Measurements from ENCODE around the gene MRM2.

The MRM2 gene

GRCh38 chr7:2219606-2220005 lies 22.4 kb downstream of the MRM2 start:
- TF ChIP-seq CTCF (IDR thresholded peaks at IDR 0.05; ENCODE audit: control insufficient read depth, insufficient read depth, low read depth, low read length, missing control alignments): no peak
- no peak for DNase-seq (ENCODE audit: low read depth)
- no peak overlapping the region for H3K4me3 ChIP-seq (ENCODE audit: control insufficient read depth, low read depth, low read length)

DNA sequence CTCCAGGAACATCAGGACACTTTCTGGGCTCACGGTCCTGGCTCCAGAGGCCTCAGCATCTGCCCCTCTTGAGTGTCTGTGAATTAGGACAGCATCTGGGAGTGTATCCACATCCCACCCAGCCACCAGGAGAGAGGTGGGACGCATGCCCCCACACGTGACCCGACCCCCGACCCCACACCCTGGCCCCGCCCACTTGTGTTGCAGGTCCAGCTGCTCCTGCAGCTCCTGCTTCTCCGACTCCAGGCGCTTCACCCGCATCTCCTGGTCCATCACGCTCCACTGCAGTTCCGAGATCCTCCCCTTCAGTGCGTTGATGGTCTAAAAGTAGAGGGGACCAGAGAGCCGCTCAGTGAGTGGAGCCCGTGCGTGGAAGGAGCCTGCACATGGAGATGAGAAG lies 22.9 kb downstream of the MRM2 start:
- no peak for DNase-seq (ENCODE audit: low read depth)
- TF ChIP-seq CTCF (IDR thresholded peaks at IDR 0.05; ENCODE audit: control insufficient read depth, insufficient read depth, low read depth, low read length, missing control alignments): no peak
- no peak overlapping the region for H3K4me3 ChIP-seq (ENCODE audit: control insufficient read depth, low read depth, low read length)

- no peak for TF ChIP-seq CTCF (IDR thresholded peaks at IDR 0.05; ENCODE audit: control insufficient read depth, insufficient read depth, low read depth, low read length, missing control alignments)
- no peak overlapping the region for H3K4me3 ChIP-seq (ENCODE audit: control insufficient read depth, low read depth, low read length)
- DNase-seq (ENCODE audit: low read depth): no peak
Measured at GRCh38 chr7:2218444-2218785, 23.6 kb downstream of the MRM2 start.

- no peak overlapping the region for H3K4me3 ChIP-seq (ENCODE audit: control insufficient read depth, low read depth, low read length)
- no peak for TF ChIP-seq CTCF (IDR thresholded peaks at IDR 0.05; ENCODE audit: control insufficient read depth, insufficient read depth, low read depth, low read length, missing control alignments)
- DNase-seq (ENCODE audit: low read depth): no peak
Measured at GRCh38 chr7:2217716-2218443, 24.1 kb downstream of the MRM2 start.

- DNase-seq (ENCODE audit: low read depth): no peak
Measured at GRCh38 chr7:2217206-2217605, 24.8 kb downstream of the MRM2 start.

GRCh38 chr7:2215851-2216250 lies 26.2 kb downstream of the MRM2 start:
- no peak overlapping the region for H3K4me3 ChIP-seq (ENCODE audit: control insufficient read depth, low read depth, low read length)
- no peak for DNase-seq (ENCODE audit: low read depth)
- no peak for TF ChIP-seq CTCF (IDR thresholded peaks at IDR 0.05; ENCODE audit: control insufficient read depth, insufficient read depth, low read depth, low read length, missing control alignments)

More at GRCh38 chr7:2217206-2217605, 24.8 kb downstream of the MRM2 start:
- H3K4me3 ChIP-seq (ENCODE audit: control insufficient read depth, low read depth, low read length): no peak overlapping the region
- no peak for TF ChIP-seq CTCF (IDR thresholded peaks at IDR 0.05; ENCODE audit: control insufficient read depth, insufficient read depth, low read depth, low read length, missing control alignments)

All from AG09309 (cell line).